Measurements from ENCODE around the gene POM121. TPM values are rescaled to one million over a fixed set of nuclear protein-coding genes. Genes with fewer than 3 reads are reported as not detected.
"Not testable (repeated sequence)": the region's sequence is repeated elsewhere in the genome, so short reads cannot be mapped to it uniquely, and the experiment has no call there.

POM121 gene
- total RNA-seq, 1 experiment from 2014 or later: 53.3 TPM

DNA sequence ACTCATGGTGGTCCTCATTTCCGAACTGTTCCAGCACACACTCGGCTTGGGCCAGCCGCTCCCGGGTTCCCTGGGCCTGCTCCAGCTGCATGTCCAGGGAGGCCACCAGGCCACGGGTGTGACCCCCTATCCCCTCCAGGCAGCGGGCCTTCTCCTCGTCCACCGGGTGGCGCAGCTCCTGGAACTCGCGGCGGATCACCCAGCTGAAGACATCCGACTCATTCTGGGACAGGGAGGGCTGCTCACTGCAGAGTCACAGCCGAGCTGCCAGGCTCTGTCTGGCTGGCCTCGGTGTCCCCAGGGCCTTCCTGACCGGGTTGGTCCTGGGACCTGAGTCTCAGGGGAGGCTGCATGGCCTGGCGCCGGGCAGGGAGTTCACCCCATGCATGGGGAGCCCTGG, 35.1 kb downstream of the POM121 start:
- H3K79me2 ChIP-seq (ENCODE audit: insufficient read depth, low read length); H2AFZ ChIP-seq (ENCODE audit: low read depth, low read length, poor library complexity, severe bottlenecking); H3K9ac ChIP-seq (ENCODE audit: low read length); POLR2A ChIA-PET; H3K27ac ChIP-seq (ENCODE audit: low read depth, low read length); H3K9me3 ChIP-seq (ENCODE audit: control insufficient read depth in 1 of 2, insufficient read depth in 1 of 2, low read depth in 1 of 2, low read length in 2 of 2); H3K4me3 ChIP-seq (replicated peaks in 1 of 2; ENCODE audit: low read depth in 1 of 2, low read length in 2 of 2); H4K20me1 ChIP-seq (ENCODE audit: insufficient read depth); intact Hi-C loops (cut with micrococcal nuclease); DNase-seq (ENCODE audit: low read depth, low spot score); CTCF ChIA-PET; BruUV-seq (replicated peaks); RAD21 ChIA-PET (ENCODE audit: low non-redundant PET in 1 of 2, low total read pairs in 2 of 2, uncharacterized antibody in 2 of 2, unreplicated experiment in 2 of 2); H3K4me1 ChIP-seq (ENCODE audit: control insufficient read depth in 1 of 2, insufficient read depth in 2 of 2, low read length in 2 of 2); H3K36me3 ChIP-seq (ENCODE audit: control insufficient read depth in 1 of 2, insufficient read depth in 2 of 2, low read length in 2 of 2); H3K4me2 ChIP-seq (ENCODE audit: low read length); H3K27me3 ChIP-seq (ENCODE audit: insufficient read depth, low read length); H3K9me2 ChIP-seq (ENCODE audit: insufficient read depth): not testable (repeated sequence)
- peak; percentile 85 for ATAC-seq

DNA sequence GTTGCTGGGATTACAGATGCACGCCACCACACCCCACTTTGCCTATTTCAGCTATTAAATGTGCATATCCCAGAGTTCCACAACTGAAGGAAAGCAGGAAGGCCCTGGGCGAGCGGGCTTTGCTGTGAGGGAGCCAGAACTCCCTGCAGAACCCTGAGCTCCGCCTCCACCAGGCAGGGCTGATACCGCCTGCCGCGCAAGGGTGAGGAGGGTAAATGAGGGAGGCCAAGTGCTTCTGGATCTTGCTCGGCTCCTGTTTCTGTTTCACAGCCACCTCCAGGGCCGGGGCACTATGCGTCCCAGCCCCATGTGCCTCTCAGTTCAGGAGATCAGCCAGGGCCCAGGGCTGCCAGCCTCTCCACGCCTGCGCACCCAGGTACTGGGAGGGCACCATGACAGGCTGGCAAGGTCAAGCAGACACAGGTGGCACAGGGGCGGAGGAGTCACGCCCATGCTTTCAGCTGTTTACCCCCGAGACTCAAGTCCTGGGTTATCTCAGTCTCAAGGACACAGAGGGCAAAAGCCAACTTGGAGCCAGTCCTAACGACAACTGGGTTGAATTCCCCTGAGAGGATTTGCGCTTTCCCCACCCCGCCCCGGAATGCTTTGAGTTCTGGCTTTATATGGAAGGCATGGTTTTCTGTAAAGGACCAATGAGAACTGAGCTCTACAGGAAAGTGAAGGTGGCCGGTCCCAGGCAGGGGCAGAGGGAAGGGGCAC, 35.9 kb downstream of the POM121 start:
- CTCF ChIA-PET; H4K20me1 ChIP-seq (ENCODE audit: insufficient read depth); intact Hi-C loops (cut with micrococcal nuclease); H3K27me3 ChIP-seq (ENCODE audit: insufficient read depth, low read length); POLR2A ChIA-PET; DNase-seq (ENCODE audit: low read depth, low spot score); H3K9me2 ChIP-seq (ENCODE audit: insufficient read depth); H3K79me2 ChIP-seq (ENCODE audit: insufficient read depth, low read length); ATAC-seq; H3K4me1 ChIP-seq (ENCODE audit: control insufficient read depth in 1 of 2, insufficient read depth in 2 of 2, low read length in 2 of 2); H3K9ac ChIP-seq (ENCODE audit: low read length); H3K27ac ChIP-seq (ENCODE audit: low read depth, low read length); RAD21 ChIA-PET (ENCODE audit: low non-redundant PET in 1 of 2, low total read pairs in 2 of 2, uncharacterized antibody in 2 of 2, unreplicated experiment in 2 of 2); H3K9me3 ChIP-seq (ENCODE audit: control insufficient read depth in 1 of 2, insufficient read depth in 1 of 2, low read depth in 1 of 2, low read length in 2 of 2); H3K36me3 ChIP-seq (ENCODE audit: control insufficient read depth in 1 of 2, insufficient read depth in 2 of 2, low read length in 2 of 2); BruUV-seq (replicated peaks); H3K4me2 ChIP-seq (ENCODE audit: low read length); H3K4me3 ChIP-seq (replicated peaks in 1 of 2; ENCODE audit: low read depth in 1 of 2, low read length in 2 of 2); H2AFZ ChIP-seq (ENCODE audit: low read depth, low read length, poor library complexity, severe bottlenecking): not testable (repeated sequence)

DNA sequence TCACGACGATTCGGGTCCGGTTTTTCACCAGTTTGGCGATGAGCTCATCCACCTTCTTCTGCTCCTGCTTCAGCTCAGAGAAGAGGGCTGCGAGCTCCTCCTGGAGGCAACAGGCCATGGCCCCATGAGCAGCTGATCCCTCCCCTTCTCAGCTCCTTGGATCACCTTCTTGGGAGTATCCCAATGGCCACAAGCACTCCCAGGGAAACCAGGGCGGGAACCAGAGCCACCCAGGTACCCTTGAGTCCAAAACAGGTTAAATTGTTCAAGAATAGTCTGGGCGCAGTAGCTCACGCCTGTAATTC, 36.4 kb downstream of the POM121 start:
- BruUV-seq (replicated peaks); H3K36me3 ChIP-seq (ENCODE audit: control insufficient read depth in 1 of 2, insufficient read depth in 2 of 2, low read length in 2 of 2); H2AFZ ChIP-seq (ENCODE audit: low read depth, low read length, poor library complexity, severe bottlenecking); H3K9me3 ChIP-seq (ENCODE audit: control insufficient read depth in 1 of 2, insufficient read depth in 1 of 2, low read depth in 1 of 2, low read length in 2 of 2); H3K27ac ChIP-seq (ENCODE audit: low read depth, low read length); H3K9me2 ChIP-seq (ENCODE audit: insufficient read depth); H3K79me2 ChIP-seq (ENCODE audit: insufficient read depth, low read length); H3K9ac ChIP-seq (ENCODE audit: low read length); H4K20me1 ChIP-seq (ENCODE audit: insufficient read depth); CTCF ChIA-PET; RAD21 ChIA-PET (ENCODE audit: low non-redundant PET in 1 of 2, low total read pairs in 2 of 2, uncharacterized antibody in 2 of 2, unreplicated experiment in 2 of 2); H3K4me2 ChIP-seq (ENCODE audit: low read length); H3K4me3 ChIP-seq (replicated peaks in 1 of 2; ENCODE audit: low read depth in 1 of 2, low read length in 2 of 2); intact Hi-C loops (cut with micrococcal nuclease); H3K27me3 ChIP-seq (ENCODE audit: insufficient read depth, low read length); ATAC-seq; POLR2A ChIA-PET; DNase-seq (ENCODE audit: low read depth, low spot score); H3K4me1 ChIP-seq (ENCODE audit: control insufficient read depth in 1 of 2, insufficient read depth in 2 of 2, low read length in 2 of 2): not testable (repeated sequence)

DNA sequence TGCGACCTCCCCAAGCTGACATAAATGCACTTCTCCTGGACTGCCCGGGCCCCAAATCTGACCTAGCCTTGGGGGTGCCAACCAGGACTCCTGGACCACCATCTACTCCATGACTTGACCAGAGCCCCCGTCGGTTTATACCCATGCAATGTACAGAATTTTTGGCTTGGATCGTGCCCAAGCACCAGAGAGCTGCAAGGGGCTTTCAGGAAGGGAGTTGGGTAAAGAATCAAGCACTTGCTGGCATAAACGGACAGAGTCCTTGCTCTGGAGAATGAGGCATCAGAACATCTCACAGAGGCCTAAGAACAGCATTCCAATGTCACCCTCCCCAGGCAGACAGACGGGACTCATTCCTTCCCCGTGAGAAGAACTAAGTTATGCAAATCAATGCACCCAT, 38.2 kb downstream of the POM121 start:
- H2AFZ ChIP-seq (ENCODE audit: low read depth, low read length, poor library complexity, severe bottlenecking); ATAC-seq; H4K20me1 ChIP-seq (ENCODE audit: insufficient read depth); DNase-seq (ENCODE audit: low read depth, low spot score); H3K27me3 ChIP-seq (ENCODE audit: insufficient read depth, low read length); RAD21 ChIA-PET (ENCODE audit: low non-redundant PET in 1 of 2, low total read pairs in 2 of 2, uncharacterized antibody in 2 of 2, unreplicated experiment in 2 of 2); H3K4me3 ChIP-seq (replicated peaks in 1 of 2; ENCODE audit: low read depth in 1 of 2, low read length in 2 of 2); H3K9me2 ChIP-seq (ENCODE audit: insufficient read depth); H3K79me2 ChIP-seq (ENCODE audit: insufficient read depth, low read length); H3K9ac ChIP-seq (ENCODE audit: low read length); H3K4me2 ChIP-seq (ENCODE audit: low read length); H3K4me1 ChIP-seq (ENCODE audit: control insufficient read depth in 1 of 2, insufficient read depth in 2 of 2, low read length in 2 of 2); H3K9me3 ChIP-seq (ENCODE audit: control insufficient read depth in 1 of 2, insufficient read depth in 1 of 2, low read depth in 1 of 2, low read length in 2 of 2); POLR2A ChIA-PET; BruUV-seq (replicated peaks); H3K27ac ChIP-seq (ENCODE audit: low read depth, low read length); H3K36me3 ChIP-seq (ENCODE audit: control insufficient read depth in 1 of 2, insufficient read depth in 2 of 2, low read length in 2 of 2); intact Hi-C loops (cut with micrococcal nuclease); CTCF ChIA-PET: not testable (repeated sequence)

All from HCT116 (cell line).